CD4-positive, alpha-beta T cell (primary cell): ENCODE measurements around the gene FERMT2. TPM values are rescaled to one million over a fixed set of nuclear protein-coding genes. Genes with fewer than 3 reads are reported as not detected.

ENCODE experiments used
- ATAC-seq: fragments of 200-7000 bp; cut with Tn5 transposase; one replicate; pipeline ENCODE4 v1.10.0; 2022; ENCODE audit warnings: mild to moderate bottlenecking; ENCODE audit not compliant: poor library complexity
- CTCF ChIA-PET: fragments of 350-600 bp; sonication (Branson Sonifier 250); formaldehyde crosslinking; loops from one replicate; lab custom pipeline; 2021; ENCODE audit warnings: antibody characterized with exemption, inconsistent platforms; lab: Charles Lee
- POLR2A ChIA-PET: fragments of 350-600 bp; sonication (Branson Sonifier 250); formaldehyde crosslinking; loops from one replicate; lab custom pipeline; 2021; ENCODE audit warnings: antibody characterized with exemption, inconsistent platforms; lab: Charles Lee
- DNase-seq, 14 experiments: peaks; one replicate each; pipeline ENCODE4 v3.0.0-alpha.2; 2013 to 2020; ENCODE audit warnings: mixed read lengths in 2 of 14
- H3K27ac ChIP-seq, 2 donors: one replicate each; pipeline versions ENCODE4 v1.5.1 to v1.7.0; 2013; ENCODE audit warnings: low read length in 2 of 2, low read depth in 1 of 2, mild to moderate bottlenecking in 1 of 2
- H3K27me3 ChIP-seq, 2 experiments: 1 replicate in 1 of 2; 2 replicates in 1 of 2; pipeline versions ENCODE4 v1.6.1 to v1.7.0; 2013; ENCODE audit warnings: low read length in 2 of 2, control low read depth in 1 of 2, mild to moderate bottlenecking in 1 of 2, moderate library complexity in 1 of 2; ENCODE audit not compliant: insufficient read depth in 2 of 2, control insufficient read depth in 1 of 2
- H3K36me3 ChIP-seq: one replicate; pipeline ENCODE4 v1.6.1; 2013; ENCODE audit warnings: low read length, control low read depth; ENCODE audit not compliant: insufficient read depth
- H3K4me1 ChIP-seq: one replicate; pipeline ENCODE4 v1.6.1; 2013; ENCODE audit warnings: low read length, control low read depth; ENCODE audit not compliant: insufficient read depth
- H3K4me3 ChIP-seq: one replicate; pipeline ENCODE4 v1.5.1; 2013; ENCODE audit warnings: mild to moderate bottlenecking, low read length, moderate library complexity
- H3K9me3 ChIP-seq, 2 experiments: 1 replicate in 1 of 2; 2 replicates in 1 of 2; pipeline versions ENCODE4 v1.6.1 to v1.7.0; 2013; ENCODE audit warnings: low read length in 2 of 2, mild to moderate bottlenecking in 2 of 2, control low read depth in 1 of 2, moderate library complexity in 1 of 2; ENCODE audit not compliant: control insufficient read depth in 1 of 2, insufficient read depth in 1 of 2
- H3K27ac Mint-ChIP-seq: one replicate; pipeline ENCODE4 v1.8.0; 2020; ENCODE audit warnings: mixed read lengths
- H3K27me3 Mint-ChIP-seq: one replicate; pipeline ENCODE4 v1.8.0; 2021; ENCODE audit warnings: mixed read lengths
- H3K36me3 Mint-ChIP-seq: one replicate; pipeline ENCODE4 v1.8.0; 2021; ENCODE audit warnings: low read depth, mixed read lengths
- H3K4me1 Mint-ChIP-seq: one replicate; pipeline ENCODE4 v1.8.0; 2021; ENCODE audit warnings: low read depth, mixed read lengths
- H3K4me3 Mint-ChIP-seq: one replicate; pipeline ENCODE4 v1.8.0; 2020; ENCODE audit warnings: mild to moderate bottlenecking, mixed read lengths
- H3K9me3 Mint-ChIP-seq: one replicate; pipeline ENCODE4 v1.8.0; 2020; ENCODE audit warnings: mixed read lengths
- intact Hi-C, 2 experiments: fragments of 100-400 bp; cut with DNase I in 1 of 2; cut with micrococcal nuclease in 1 of 2; formaldehyde crosslinking; loops; one replicate each; pipeline versions ENCODE4 v1.15.1 to v1.9.0; 2023 to 2025; cut with DNase I, micrococcal nuclease
- total RNA-seq, 174 experiments: library from RNA in 2 of 174; stranded (reverse) in 2 of 174; gene quantifications; one replicate each; pipeline ENCODE4 v1.2.3 and lab custom pipeline; 2021 to 2026
- TF ChIP-seq, protein P1 (sequence below): fragments of 200-600 bp; IDR thresholded peaks from one replicate; pipeline ENCODE4 v1.8.0; 2022; ENCODE audit warnings: antibody characterized with exemption, mild to moderate bottlenecking

FERMT2 gene
- total RNA-seq, 2 experiments from 2014 or later, result 0.44 to 0.61 TPM

GRCh38 chr14:52882824-52883223 is 68.0 kb downstream of the FERMT2 start:
- Mint-ChIP-seq H3K27me3 (no peaks in the 10 kb centered on the region), H3K4me3 (no peak overlapping the region), H3K36me3 (no peaks in the 10 kb centered on the region), H3K4me1 (no peaks in the 10 kb centered on the region), H3K9me3 (no peaks in the 10 kb centered on the region), H3K27ac (no peak overlapping the region)
- H3K36me3 ChIP-seq, result no peaks in the 10 kb centered on the region
- ChIA-PET CTCF (no interaction called here), POLR2A (no interaction called here)
- H3K9me3 ChIP-seq, result no peaks in the 10 kb centered on the region
- no peaks in the 10 kb centered on the region for H3K4me1 ChIP-seq
- no peak overlapping the region for H3K27ac ChIP-seq
- no peak overlapping the region for H3K4me3 ChIP-seq
- ATAC-seq, result no peak
- H3K27me3 ChIP-seq, result no peaks in the 10 kb centered on the region
- intact Hi-C loops, result no loop called here
- DNase-seq, result no peak
- TF ChIP-seq, protein P1, sequence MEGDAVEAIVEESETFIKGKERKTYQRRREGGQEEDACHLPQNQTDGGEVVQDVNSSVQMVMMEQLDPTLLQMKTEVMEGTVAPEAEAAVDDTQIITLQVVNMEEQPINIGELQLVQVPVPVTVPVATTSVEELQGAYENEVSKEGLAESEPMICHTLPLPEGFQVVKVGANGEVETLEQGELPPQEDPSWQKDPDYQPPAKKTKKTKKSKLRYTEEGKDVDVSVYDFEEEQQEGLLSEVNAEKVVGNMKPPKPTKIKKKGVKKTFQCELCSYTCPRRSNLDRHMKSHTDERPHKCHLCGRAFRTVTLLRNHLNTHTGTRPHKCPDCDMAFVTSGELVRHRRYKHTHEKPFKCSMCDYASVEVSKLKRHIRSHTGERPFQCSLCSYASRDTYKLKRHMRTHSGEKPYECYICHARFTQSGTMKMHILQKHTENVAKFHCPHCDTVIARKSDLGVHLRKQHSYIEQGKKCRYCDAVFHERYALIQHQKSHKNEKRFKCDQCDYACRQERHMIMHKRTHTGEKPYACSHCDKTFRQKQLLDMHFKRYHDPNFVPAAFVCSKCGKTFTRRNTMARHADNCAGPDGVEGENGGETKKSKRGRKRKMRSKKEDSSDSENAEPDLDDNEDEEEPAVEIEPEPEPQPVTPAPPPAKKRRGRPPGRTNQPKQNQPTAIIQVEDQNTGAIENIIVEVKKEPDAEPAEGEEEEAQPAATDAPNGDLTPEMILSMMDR, result no peak

- H3K9me3 ChIP-seq, result no peaks in the 10 kb centered on the region
- no peak for DNase-seq
- POLR2A ChIA-PET, result no interaction called here
- no peak overlapping the region for H3K4me3 ChIP-seq
- no peak overlapping the region for H3K27ac ChIP-seq
- no peaks in the 10 kb centered on the region for H3K4me1 Mint-ChIP-seq
- intact Hi-C loops, result no loop called here
- no peak overlapping the region for H3K27ac Mint-ChIP-seq
- no peaks in the 10 kb centered on the region for H3K9me3 Mint-ChIP-seq
- ATAC-seq, result no peak
- TF ChIP-seq, protein P1, result no peak
- H3K4me1 ChIP-seq, result no peaks in the 10 kb centered on the region
- no peaks in the 10 kb centered on the region for H3K27me3 ChIP-seq
- H3K4me3 Mint-ChIP-seq, result no peak overlapping the region
- H3K27me3 Mint-ChIP-seq, result peaks cover 6% of the 10 kb centered on the region
- no peaks in the 10 kb centered on the region for H3K36me3 Mint-ChIP-seq
- H3K36me3 ChIP-seq, result no peaks in the 10 kb centered on the region
- CTCF ChIA-PET, result no interaction called here
Observed at GRCh38 chr14:52879958-52880357, 70.9 kb downstream of the FERMT2 start.

GRCh38 chr14:52878946-52879345 is 71.9 kb downstream of the FERMT2 start:
- no peak overlapping the region for H3K4me3 Mint-ChIP-seq
- H3K27ac Mint-ChIP-seq, result no peak overlapping the region
- Histone ChIP-seq H3K4me3 (no peak overlapping the region), H3K27ac (no peak overlapping the region), H3K36me3 (no peaks in the 10 kb centered on the region), H3K9me3 (no peaks in the 10 kb centered on the region), H3K4me1 (no peaks in the 10 kb centered on the region), H3K27me3 (no peaks in the 10 kb centered on the region)
- intact Hi-C loops, result no loop called here
- no peaks in the 10 kb centered on the region for H3K4me1 Mint-ChIP-seq
- ATAC-seq (no peak), DNase-seq (no peak)
- TF ChIP-seq, protein P1, result no peak
- H3K36me3 Mint-ChIP-seq, result no peaks in the 10 kb centered on the region
- ChIA-PET POLR2A (no interaction called here), CTCF (no interaction called here)
- H3K9me3 Mint-ChIP-seq, result no peaks in the 10 kb centered on the region
- H3K27me3 Mint-ChIP-seq, result peaks cover 6% of the 10 kb centered on the region
